ENCODE measurements around the gene SH3BP4.

Gene SH3BP4

DNA sequence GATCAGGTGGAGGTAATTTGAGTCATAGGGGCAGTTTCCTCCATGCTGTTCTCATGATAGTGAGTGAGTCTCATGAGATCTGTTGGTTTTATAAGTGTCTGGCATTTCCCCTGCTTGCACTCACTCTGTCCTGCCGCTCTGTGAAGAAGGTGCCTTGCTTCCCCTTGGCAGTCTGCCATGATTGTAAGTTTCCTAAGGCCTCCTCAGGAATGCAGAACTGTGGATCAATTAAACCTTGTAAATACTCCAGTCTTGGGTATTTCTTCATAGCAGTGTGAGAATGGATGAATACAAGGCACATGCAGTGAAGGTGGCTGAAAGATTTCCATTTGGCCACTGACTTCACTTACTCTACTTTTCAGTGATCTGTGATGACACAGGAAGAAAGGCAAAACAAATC lies 133.7 kb downstream of the SH3BP4 start:
- no peak for TF ChIP-seq CTCF (IDR thresholded peaks at IDR 0.05; ENCODE audit: low read depth, low read length)
- no peak for TF ChIP-seq EZH2phosphoT487 (IDR thresholded peaks at IDR 0.05; ENCODE audit: low read depth)

GRCh38 chr2:235086481-235087184 lies 134.8 kb downstream of the SH3BP4 start:
- H2AFZ ChIP-seq (ENCODE audit: low read depth, low read length), result no peak overlapping the region
- H3K27me3 ChIP-seq (ENCODE audit: low read depth, low read length), result no peaks in the 10 kb centered on the region
- H3K27ac ChIP-seq (ENCODE audit: low read length), result no peak overlapping the region
- H3K9ac ChIP-seq (ENCODE audit: low read length), result no peak overlapping the region
- no peaks in the 10 kb centered on the region for H3K36me3 ChIP-seq (replicated peaks; ENCODE audit: low read depth, low read length)
- no peaks in the 10 kb centered on the region for H3K4me1 ChIP-seq (ENCODE audit: low read length)
- no peaks in the 10 kb centered on the region for H3K79me2 ChIP-seq (ENCODE audit: low read length)
- H3K9me3 ChIP-seq (ENCODE audit: insufficient read depth, low read length), result no peaks in the 10 kb centered on the region
- no peak overlapping the region for H3K4me3 ChIP-seq (ENCODE audit: low read length)
- H4K20me1 ChIP-seq (ENCODE audit: insufficient read depth, low read length), result no peaks in the 10 kb centered on the region
- no peak overlapping the region for H3K4me2 ChIP-seq (ENCODE audit: low read length)
- TF ChIP-seq EZH2phosphoT487 (IDR thresholded peaks at IDR 0.05; ENCODE audit: low read depth), result no peak
- TF ChIP-seq CTCF (IDR thresholded peaks at IDR 0.05; ENCODE audit: low read depth, low read length), result no peak

More for the DNA sequence above, 133.7 kb downstream of the SH3BP4 start:
- Histone ChIP-seq H3K27ac (ENCODE audit: low read length) (no peak overlapping the region), H3K4me2 (ENCODE audit: low read length) (no peak overlapping the region), H3K4me3 (ENCODE audit: low read length) (no peak overlapping the region), H3K9ac (ENCODE audit: low read length) (no peak overlapping the region), H3K9me3 (ENCODE audit: insufficient read depth, low read length) (no peaks in the 10 kb centered on the region), H4K20me1 (ENCODE audit: insufficient read depth, low read length) (no peaks in the 10 kb centered on the region), H3K79me2 (ENCODE audit: low read length) (no peaks in the 10 kb centered on the region), H2AFZ (ENCODE audit: low read depth, low read length) (no peak overlapping the region), H3K4me1 (ENCODE audit: low read length) (no peaks in the 10 kb centered on the region), H3K36me3 (replicated peaks; ENCODE audit: low read depth, low read length) (no peaks in the 10 kb centered on the region), H3K27me3 (ENCODE audit: low read depth, low read length) (no peaks in the 10 kb centered on the region)

DNA sequence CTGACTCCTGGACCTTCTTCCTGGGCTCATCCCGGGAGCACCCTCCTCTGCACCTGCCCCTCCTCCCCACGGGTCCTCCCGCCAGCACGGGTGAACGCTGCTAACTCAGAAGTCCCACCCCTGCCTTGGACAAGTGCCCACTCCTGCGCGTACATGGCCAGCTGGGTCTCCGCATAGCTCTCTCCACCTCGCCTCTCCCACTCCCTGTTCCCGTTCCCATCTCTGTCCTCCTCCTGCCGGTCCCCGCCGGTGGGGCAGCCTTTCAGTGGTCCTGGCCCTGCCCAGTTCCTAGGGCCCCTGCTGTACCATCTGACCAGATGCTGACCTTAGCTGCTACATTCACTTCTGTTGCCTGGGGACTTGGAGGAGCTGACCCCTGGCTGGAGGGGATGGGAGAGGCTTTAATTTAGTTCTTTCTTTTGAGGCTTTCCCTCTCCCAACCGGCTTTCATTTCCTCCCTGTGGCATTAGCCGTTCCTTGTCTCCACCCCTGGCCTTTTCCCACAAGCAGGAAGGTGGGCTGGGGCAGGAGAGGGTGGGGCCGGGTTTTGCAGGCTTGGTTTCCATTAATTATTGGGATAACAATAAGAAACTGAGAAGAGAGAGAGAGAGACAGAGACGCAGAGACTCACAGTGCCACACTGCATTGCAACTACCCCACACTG lies 136.1 kb downstream of the SH3BP4 start:
- Histone ChIP-seq H3K27me3 (ENCODE audit: low read depth, low read length) (no peaks in the 10 kb centered on the region), H3K27ac (ENCODE audit: low read length) (no peak overlapping the region), H3K36me3 (replicated peaks; ENCODE audit: low read depth, low read length) (no peaks in the 10 kb centered on the region), H3K9ac (ENCODE audit: low read length) (no peak overlapping the region), H3K9me3 (ENCODE audit: insufficient read depth, low read length) (no peaks in the 10 kb centered on the region), H3K4me2 (ENCODE audit: low read length) (no peak overlapping the region), H3K4me3 (ENCODE audit: low read length) (no peak overlapping the region), H2AFZ (ENCODE audit: low read depth, low read length) (no peak overlapping the region), H3K79me2 (ENCODE audit: low read length) (no peaks in the 10 kb centered on the region), H3K4me1 (ENCODE audit: low read length) (no peaks in the 10 kb centered on the region), H4K20me1 (ENCODE audit: insufficient read depth, low read length) (no peaks in the 10 kb centered on the region)
- no peak for TF ChIP-seq EZH2phosphoT487 (IDR thresholded peaks at IDR 0.05; ENCODE audit: low read depth)
- TF ChIP-seq CTCF (IDR thresholded peaks at IDR 0.05; ENCODE audit: low read depth, low read length), result no peak

GRCh38 chr2:235088496-235088921 lies 136.7 kb downstream of the SH3BP4 start:
- Histone ChIP-seq H4K20me1 (ENCODE audit: insufficient read depth, low read length) (no peaks in the 10 kb centered on the region), H3K4me2 (ENCODE audit: low read length) (no peak overlapping the region), H3K79me2 (ENCODE audit: low read length) (no peaks in the 10 kb centered on the region), H3K27ac (ENCODE audit: low read length) (no peak overlapping the region), H3K4me1 (ENCODE audit: low read length) (no peaks in the 10 kb centered on the region), H3K9ac (ENCODE audit: low read length) (no peak overlapping the region), H3K27me3 (ENCODE audit: low read depth, low read length) (no peaks in the 10 kb centered on the region), H3K36me3 (replicated peaks; ENCODE audit: low read depth, low read length) (no peaks in the 10 kb centered on the region), H3K9me3 (ENCODE audit: insufficient read depth, low read length) (no peaks in the 10 kb centered on the region), H3K4me3 (ENCODE audit: low read length) (no peak overlapping the region), H2AFZ (ENCODE audit: low read depth, low read length) (no peak overlapping the region)
- TF ChIP-seq EZH2phosphoT487 (IDR thresholded peaks at IDR 0.05; ENCODE audit: low read depth), result no peak
- no peak for TF ChIP-seq CTCF (IDR thresholded peaks at IDR 0.05; ENCODE audit: low read depth, low read length)
